Ovary (tissue), 9 donors: ENCODE results near the gene GYPC. TPM values are rescaled to one million over a fixed set of nuclear protein-coding genes. Genes with fewer than 3 reads are reported as not detected.
A peak's percentile ranks its signal among the peaks of the same experiment; 100 is the strongest.
"Not testable (repeated sequence)": the region's sequence is repeated elsewhere in the genome, so short reads cannot be mapped to it uniquely, and the experiment has no call there.

Experiments
- DNase-seq, 5 donors: peaks; one replicate each; pipeline ENCODE4 v3.0.0-alpha.2; 2019 to 2020
- H3K27ac ChIP-seq, 2 donors: fragments of 200-600 bp; one replicate each; pipeline versions ENCODE4 v1.5.1 to v1.8.0; 2019 to 2022
- H3K27me3 ChIP-seq: fragments of 200-600 bp; one replicate; pipeline ENCODE4 v1.8.0; 2022
- H3K36me3 ChIP-seq: fragments of 200-600 bp; sonication (generic); one replicate; pipeline ENCODE4 v1.5.1; 2019
- H3K4me1 ChIP-seq: one replicate; pipeline ENCODE4 v1.8.1; 2013; ENCODE audit warnings: mild to moderate bottlenecking, moderate library complexity; ENCODE audit not compliant: insufficient read depth
- H3K4me3 ChIP-seq: fragments of 200-600 bp; sonication (generic); one replicate; pipeline ENCODE4 v1.5.1; 2017
- H3K9me3 ChIP-seq, 2 donors: fragments of 200-600 bp in 1 of 2; sonication (generic) in 1 of 2; one replicate each; pipeline versions ENCODE4 v1.5.1 to v1.8.1; 2013 to 2019; ENCODE audit warnings: mild to moderate bottlenecking in 1 of 2, moderate library complexity in 1 of 2
- CTCF ChIP-seq, 3 donors: fragments of 450-650 bp in 2 of 3; fragments of 200-600 bp in 1 of 3; IDR thresholded peaks; one replicate each; pipeline versions ENCODE4 v1.5.1 to v1.8.0; 2016 to 2022; ENCODE audit warnings: antibody characterized with exemption in 3 of 3, mild to moderate bottlenecking in 1 of 3
- EP300 ChIP-seq: sonication (generic); formaldehyde crosslinking; IDR thresholded peaks from one replicate; pipeline ENCODE4 v1.6.1; 2017; ENCODE audit warnings: antibody characterized with exemption
- POLR2A ChIP-seq: fragments of 450-650 bp; IDR thresholded peaks from one replicate; pipeline ENCODE4 v1.6.1; 2017; ENCODE audit warnings: antibody characterized with exemption, mild to moderate bottlenecking, moderate library complexity
- WGBS, 3 donors: extraction: QIAGEN DNeasy Blood & Tissue Kit in 1 of 3; methylation state at CpG; one replicate each; pipeline versions ENCODE4 v1.1.5 to v1.1.7; 2013 to 2017; 5-methylcytosine and 5-hydroxymethylcytosine counted together
- intact Hi-C, 4 donors: fragments of 100-400 bp; cut with DNase I; formaldehyde crosslinking; loops; one replicate each; pipeline versions ENCODE4 v1.11.0 to v1.15.1; 2022 to 2023
- polyA plus RNA-seq, 2 donors: library from polyadenylated mRNA; stranded (reverse); fragments of 200-250 nt in 1 of 2; fragments of 350-450 nt in 1 of 2; fragmentation: Illumina TruSeq in 1 of 2; extraction: RNeasy Lipid Tissue Mini Kit (QIAGEN cat#74804) in 1 of 2; gene quantifications; one replicate each; pipeline ENCODE4 v1.2.3, GENCODE V29; 2013 to 2014
- total RNA-seq, 7 donors: library from RNA; depleted of rRNA in 2 of 7; stranded (reverse); fragments of >200 nt in 2 of 7; fragmentation: NEBNext Ultra II Directional in 3 of 7; extraction: Animal tissue kit (Norgen Biotek cat#: 25700) in 3 of 7; gene quantifications; one replicate each; pipeline versions ENCODE4 v1.1.0 to v1.2.4, GENCODE V29; 2016 to 2023
- donor health status: DM: no; HTN: no; CAD: no; lungs with moderate emphysema.
- donor health status: DM: no; HTN: no; CAD: no.
- donor health status: Bipolar disorder and iron deficiency.
- donor health status: DM: yes; HTN: yes; CAD: no.
- donor health status: DM: no; HTN: no; CAD: no.
- donor health status: DM: yes; HTN: yes; CAD: no.

GYPC gene
- total and polyA plus RNA-seq, 9 donors = 70.1 to 151 (median 104) TPM

- intact Hi-C loops = no loop called here
- 31 to 40% (median 33%) methylated on average over 1 of the region's 1 CpG for WGBS, 3 donors
- Histone ChIP-seq H3K4me3 (no peak overlapping the region), H3K9me3 (no peaks in the 10 kb centered on the region), H3K27me3 (no peaks in the 10 kb centered on the region), H3K36me3 (no peaks in the 10 kb centered on the region), H3K27ac (no peak overlapping the region), H3K4me1 (peaks cover 4% of the 10 kb centered on the region)
- peak in 1 of 5 donors; percentile 32 for DNase-seq
- no peak for TF ChIP-seq CTCF (IDR thresholded peaks at IDR 0.05)
- no peak for TF ChIP-seq POLR2A
- no peak for TF ChIP-seq EP300
Measured at GRCh38 chr2:126635281-126635680, 20.7 kb upstream of the GYPC start.

GRCh38 chr2:126635736-126636135 lies 20.2 kb upstream of the GYPC start:
- H3K9me3 ChIP-seq = no peaks in the 10 kb centered on the region
- TF ChIP-seq POLR2A (no peak), EP300 (no peak), CTCF (IDR thresholded peaks at IDR 0.05) (no peak)
- no peak overlapping the region for H3K27ac ChIP-seq
- no peaks in the 10 kb centered on the region for H3K36me3 ChIP-seq
- 62 to 73% (median 67%) methylated on average over 1 of the region's 1 CpG for WGBS, 3 donors
- no peak for DNase-seq
- H3K27me3 ChIP-seq = no peaks in the 10 kb centered on the region
- no peak overlapping the region for H3K4me3 ChIP-seq
- peaks cover 4% of the 10 kb centered on the region for H3K4me1 ChIP-seq
- intact Hi-C loops = no loop called here

DNA sequence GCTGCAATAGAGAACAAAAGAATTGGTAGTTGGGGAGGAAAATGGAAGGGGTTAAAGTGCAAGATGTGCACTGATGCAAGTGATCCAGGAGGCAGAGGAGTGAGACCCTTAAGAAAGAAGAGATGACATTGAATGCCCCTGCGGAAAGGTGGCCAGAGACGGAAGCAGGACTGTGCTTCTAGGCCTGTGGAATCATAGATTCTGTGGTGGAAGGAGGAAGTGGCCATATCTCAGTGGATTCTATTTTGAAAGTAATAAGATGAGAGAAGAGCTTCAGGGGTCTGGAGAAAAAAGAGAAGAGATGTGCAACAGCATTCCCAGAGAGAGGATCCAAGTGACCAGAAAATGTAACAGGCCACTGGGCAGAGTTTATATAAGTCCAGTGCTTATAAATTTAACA lies 18.6 kb upstream of the GYPC start:
- no peak overlapping the region for H3K4me3 ChIP-seq
- DNase-seq = no peak
- peaks cover 4% of the 10 kb centered on the region for H3K4me1 ChIP-seq
- no peak for TF ChIP-seq EP300
- no peak for TF ChIP-seq POLR2A
- TF ChIP-seq CTCF (IDR thresholded peaks at IDR 0.05) = no peak
- intact Hi-C loops = no loop called here
- H3K27me3 ChIP-seq = no peaks in the 10 kb centered on the region
- WGBS, 3 donors = 90 to 97% (median 94%) methylated on average over 2 of the region's 2 CpGs
- H3K9me3 ChIP-seq = no peaks in the 10 kb centered on the region
- no peaks in the 10 kb centered on the region for H3K36me3 ChIP-seq
- no peak overlapping the region for H3K27ac ChIP-seq

DNA sequence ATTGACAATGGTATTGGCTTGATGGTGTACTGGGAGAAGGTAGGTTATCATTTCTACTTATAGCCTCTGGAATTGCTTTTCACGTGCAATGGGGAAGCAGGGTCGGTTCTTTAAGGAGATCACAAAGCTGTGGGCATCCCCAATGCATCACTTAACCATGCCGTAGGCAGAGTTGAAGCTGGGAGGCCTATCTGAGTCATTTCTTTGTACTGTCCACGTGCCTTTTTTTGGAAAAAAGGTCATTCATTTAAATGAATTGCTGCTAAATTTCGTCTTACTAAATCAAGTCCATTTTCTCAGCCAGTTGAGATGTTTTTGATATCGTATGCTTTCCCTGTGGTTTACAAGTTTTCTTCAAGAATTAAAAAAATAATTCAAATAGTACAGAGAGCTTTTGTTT lies 17.2 kb upstream of the GYPC start:
- intact Hi-C loops = no loop called here
- Histone ChIP-seq H3K36me3 (no peaks in the 10 kb centered on the region), H3K27ac (no peak overlapping the region), H3K4me3 (no peak overlapping the region), H3K27me3 (no peaks in the 10 kb centered on the region), H3K4me1 (peaks cover 4% of the 10 kb centered on the region), H3K9me3 (no peaks in the 10 kb centered on the region)
- 88 to 93% (median 92%) methylated on average over 6 of the region's 6 CpGs for WGBS, 3 donors
- DNase-seq = no peak
- TF ChIP-seq POLR2A (no peak), CTCF (IDR thresholded peaks at IDR 0.05) (no peak)

- H3K4me1 ChIP-seq = peaks cover 4% of the 10 kb centered on the region
- H3K9me3 ChIP-seq = no peaks in the 10 kb centered on the region
- no peaks in the 10 kb centered on the region for H3K36me3 ChIP-seq
- TF ChIP-seq CTCF (IDR thresholded peaks at IDR 0.05) (no peak), POLR2A (no peak), EP300 (no peak)
- intact Hi-C loops = no loop called here
- DNase-seq = no peak
- H3K4me3 ChIP-seq = no peak overlapping the region
- 75 to 84% (median 79%) methylated on average over 3 of the region's 3 CpGs for WGBS, 3 donors
- no peaks in the 10 kb centered on the region for H3K27me3 ChIP-seq
- H3K27ac ChIP-seq = no peak overlapping the region
Measured at GRCh38 chr2:126639276-126639675, 16.7 kb upstream of the GYPC start.

DNA sequence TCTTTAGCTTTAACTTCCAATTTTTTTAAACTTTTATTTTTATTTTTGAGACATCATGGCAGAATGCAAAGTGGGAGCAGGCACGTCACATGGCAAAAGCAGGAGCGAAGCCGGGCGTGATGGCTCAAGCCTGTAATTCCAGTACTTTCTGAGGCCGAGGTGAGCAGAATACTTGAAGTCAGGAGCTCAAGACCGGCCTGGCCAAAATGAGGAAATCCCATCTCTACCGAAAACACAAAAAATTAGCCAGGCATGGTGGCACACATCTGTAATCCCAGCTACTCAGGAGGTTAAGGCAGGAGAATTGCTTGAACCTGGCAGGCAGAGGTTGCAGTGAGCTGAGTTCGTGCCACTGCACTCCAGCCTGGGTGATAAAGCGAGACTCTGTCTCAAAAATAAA lies 14.7 kb upstream of the GYPC start:
- H3K4me1 ChIP-seq, H3K4me3 ChIP-seq, H3K27ac ChIP-seq, H3K36me3 ChIP-seq, intact Hi-C loops, H3K9me3 ChIP-seq, H3K27me3 ChIP-seq, DNase-seq: not testable (repeated sequence)
- 94 to 97% (median 95%) methylated on average over 9 of the region's 9 CpGs for WGBS, 3 donors
